Tongue (tissue), 2 donors: ENCODE results near the gene TMEM107. TPM values are rescaled to one million over a fixed set of nuclear protein-coding genes. Genes with fewer than 3 reads are reported as not detected.
A peak's percentile ranks its signal among the peaks of the same experiment; 100 is the strongest.
"Not testable (repeated sequence)": the region's sequence is repeated elsewhere in the genome, so short reads cannot be mapped to it uniquely, and the experiment has no call there.

Experiments used
- DNase-seq: peaks from one replicate; pipeline ENCODE4 v3.0.0-alpha.2; 2015
- total RNA-seq: library from RNA; depleted of rRNA; stranded (reverse); fragments of >200 nt; gene quantifications from one replicate; pipeline ENCODE4 v1.2.3, GENCODE V29; 2014

TMEM107 gene
- total RNA-seq: 5.4 TPM

GRCh38 chr17:8176197-8176940 is at the start of gene TMEM107:
Gene TMEM107 (minus strand): TSS chr17:8176380. CDS start chr17:8176286, 94 bp downstream.
- peak; percentile 95 for DNase-seq

- no peak for DNase-seq
These were observed 49.0 kb upstream of the TMEM107 start for GRCh38 chr17:8224891-8225812.

- DNase-seq: peak; percentile 82
These were observed 47.4 kb upstream of the TMEM107 start for GRCh38 chr17:8223356-8224126.

DNA sequence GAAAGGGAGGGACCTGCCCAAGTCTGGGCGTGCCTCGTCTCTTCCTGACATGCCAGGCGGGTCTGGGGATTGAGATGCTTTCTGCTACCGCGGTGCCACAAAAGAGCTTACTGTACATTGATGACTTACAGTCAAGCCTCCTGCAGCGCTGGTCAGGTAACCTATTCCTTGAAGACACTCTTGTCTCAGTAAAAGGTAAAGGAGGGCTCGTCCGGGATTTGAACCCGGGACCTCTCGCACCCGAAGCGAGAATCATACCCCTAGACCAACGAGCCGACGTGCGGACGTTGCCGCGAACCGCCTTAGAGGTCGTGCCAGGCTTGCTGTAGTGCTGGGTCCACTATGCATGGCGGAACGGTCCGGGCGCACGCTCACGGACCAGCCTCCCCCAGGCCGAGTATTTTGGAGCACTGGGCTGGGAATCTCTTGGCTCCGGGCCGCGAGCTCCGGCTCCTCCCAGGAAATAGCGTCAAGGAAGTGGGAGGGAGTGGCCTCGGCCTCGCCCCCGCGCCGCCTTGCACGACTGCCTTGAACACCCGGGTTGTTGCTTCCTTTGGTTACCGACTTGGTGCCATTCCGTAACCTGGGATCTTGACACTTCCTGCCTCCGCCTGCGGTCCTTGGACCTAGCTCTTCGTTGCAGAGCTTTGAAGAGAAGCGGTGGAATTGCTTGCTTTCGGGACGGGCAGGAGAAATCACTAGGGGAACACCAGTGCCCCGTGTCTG is 46.6 kb upstream of the TMEM107 start:
- peak; percentile 97 for DNase-seq

- DNase-seq: no peak
These were observed 46.1 kb upstream of the TMEM107 start for GRCh38 chr17:8222380-8222629.

DNA sequence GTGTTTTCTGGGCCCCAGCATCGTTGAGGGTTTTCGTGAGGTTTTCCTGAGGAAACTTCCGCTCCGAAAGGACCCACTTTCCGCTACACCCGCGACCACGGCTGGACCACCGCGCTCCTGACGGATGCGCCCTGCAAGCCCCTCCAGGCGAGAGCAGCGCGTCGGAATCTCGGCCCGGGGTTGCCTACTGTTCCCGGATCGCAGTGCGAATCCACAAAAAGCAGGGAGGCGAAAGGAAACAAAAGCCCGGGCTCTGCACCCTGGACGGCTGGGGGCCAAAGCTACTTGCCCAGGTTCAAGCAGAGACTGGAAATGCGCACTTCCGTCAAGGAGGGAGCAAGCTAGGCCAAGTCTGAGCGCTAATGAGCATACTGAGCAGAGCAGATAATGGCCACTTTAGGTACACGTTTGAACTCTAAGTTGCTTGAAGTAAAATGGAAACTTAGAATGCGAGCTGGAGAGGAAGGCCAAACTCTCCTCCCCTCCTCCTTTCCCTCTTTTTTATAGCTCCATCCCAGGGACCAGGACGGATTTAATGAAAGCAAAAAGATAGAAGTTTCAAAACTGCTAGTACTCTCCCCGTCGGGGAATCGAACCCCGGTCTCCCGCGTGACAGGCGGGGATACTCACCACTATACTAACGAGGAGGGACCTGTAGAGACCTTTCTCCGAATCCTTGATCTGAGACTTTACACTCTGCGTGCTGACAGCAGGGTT is 45.6 kb upstream of the TMEM107 start:
- peak; percentile 98 for DNase-seq

DNA sequence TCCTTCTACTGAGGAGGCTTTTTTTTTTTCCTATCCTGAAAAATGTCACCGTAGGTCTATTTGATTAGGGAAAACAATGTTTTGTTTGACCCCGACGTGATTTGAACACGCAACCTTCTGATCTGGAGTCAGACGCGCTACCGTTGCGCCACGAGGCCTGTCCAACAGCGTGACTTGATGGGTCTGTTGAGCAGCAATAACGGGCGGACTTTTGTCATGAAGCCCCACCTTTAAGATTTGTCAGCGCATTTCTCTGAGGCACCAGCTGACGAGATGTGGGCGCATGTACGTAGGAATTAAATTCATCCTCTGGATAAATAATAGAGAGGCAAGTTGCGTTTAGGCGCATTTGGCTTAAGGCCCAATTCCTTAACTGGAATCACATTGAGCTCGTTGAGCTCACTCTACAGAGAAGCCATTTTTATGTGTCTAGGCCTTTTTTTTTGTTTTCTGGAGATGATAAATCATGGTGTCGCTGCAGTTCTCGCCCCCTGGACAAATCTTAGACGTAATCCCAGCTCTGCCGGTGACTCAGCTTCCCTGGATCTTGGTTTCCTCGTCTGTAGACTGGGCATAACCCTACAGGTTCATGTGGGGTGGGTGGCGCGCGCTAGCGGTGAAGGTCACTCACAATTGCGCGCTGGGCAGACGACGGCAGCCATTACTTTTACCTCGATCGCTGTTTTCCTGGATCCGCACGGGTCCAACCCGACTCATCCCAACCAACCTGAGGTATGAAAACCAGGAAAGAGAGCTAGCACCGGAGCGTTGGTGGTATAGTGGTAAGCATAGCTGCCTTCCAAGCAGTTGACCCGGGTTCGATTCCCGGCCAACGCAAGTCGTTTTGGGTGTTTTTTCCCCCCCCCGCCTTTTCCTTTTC is 44.8 kb upstream of the TMEM107 start:
- peak; percentile 99 for DNase-seq

DNA sequence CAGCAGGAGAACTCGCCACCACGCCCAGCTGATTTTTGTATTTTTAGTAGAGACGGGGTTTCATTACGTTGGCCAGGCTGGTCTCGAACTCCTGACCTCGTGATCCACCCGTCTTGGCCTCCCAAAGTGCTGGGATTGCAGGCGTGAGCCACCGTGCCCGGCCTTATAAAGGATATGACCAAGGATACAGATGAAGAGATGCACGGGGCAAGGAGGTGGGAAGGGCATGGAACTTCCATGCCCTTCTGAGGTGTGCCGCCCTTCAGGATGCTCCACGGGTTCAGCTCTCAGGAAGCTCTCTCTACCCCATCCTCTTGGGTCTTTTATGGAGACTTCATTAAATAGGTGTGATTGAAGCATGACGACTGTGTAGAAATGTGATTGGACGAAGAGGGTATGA is 37.8 kb upstream of the TMEM107 start:
- DNase-seq: not testable (repeated sequence)

- DNase-seq: no peak
These were observed 36.4 kb upstream of the TMEM107 start for GRCh38 chr17:8212312-8213180.

GRCh38 chr17:8210761-8211458 is 34.7 kb upstream of the TMEM107 start:
- DNase-seq: no peak

DNA sequence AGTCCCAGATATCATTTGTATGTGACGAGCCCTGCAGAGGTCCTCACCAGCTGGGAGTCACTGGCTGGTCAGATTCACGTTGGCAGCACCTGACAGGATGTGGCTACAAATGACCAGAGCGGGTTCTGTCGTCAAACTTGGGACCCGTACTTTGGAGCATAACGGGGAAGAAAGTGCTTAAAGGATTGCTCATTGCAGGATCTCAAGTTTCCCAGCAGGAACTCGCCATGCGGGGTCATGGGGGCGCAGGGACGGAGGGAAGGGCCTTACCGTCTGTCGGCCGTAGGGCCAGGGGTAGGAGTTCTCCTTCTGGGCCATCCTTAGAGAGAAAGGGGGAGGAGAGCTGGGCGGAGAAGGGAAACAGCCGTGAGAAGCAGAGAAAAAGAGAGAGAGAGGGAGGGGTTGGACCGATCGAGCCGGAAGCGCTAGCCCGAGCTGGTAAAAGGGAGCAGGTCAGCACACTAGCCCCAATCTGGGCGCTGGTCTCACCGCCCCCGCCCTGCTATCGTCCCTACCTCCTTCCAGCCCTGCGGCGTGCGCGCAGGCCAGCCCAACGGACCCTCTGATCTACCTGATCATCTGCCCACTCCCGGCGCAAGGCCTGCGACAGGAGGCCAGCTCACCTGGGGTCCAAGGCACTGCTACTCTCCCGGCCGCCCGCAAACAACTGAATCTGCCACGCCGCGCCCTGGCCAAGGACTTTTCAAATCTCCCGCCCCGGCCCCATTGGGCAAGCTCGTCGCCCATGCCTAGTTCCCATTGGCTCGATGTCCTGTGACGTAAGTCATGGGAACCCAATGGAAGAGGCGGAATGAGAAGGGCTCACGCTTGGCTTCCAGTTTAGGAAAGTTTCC is 34.0 kb upstream of the TMEM107 start, which contains the start of gene AURKB:
AURKB (minus strand) TSS at position 669 of the 854 bp plus-strand sequence; CDS start at position 318, 351 bp downstream.
- peak; percentile 99 for DNase-seq

- no peak for DNase-seq
These were observed 30.4 kb upstream of the TMEM107 start for GRCh38 chr17:8206536-8206935.

DNA sequence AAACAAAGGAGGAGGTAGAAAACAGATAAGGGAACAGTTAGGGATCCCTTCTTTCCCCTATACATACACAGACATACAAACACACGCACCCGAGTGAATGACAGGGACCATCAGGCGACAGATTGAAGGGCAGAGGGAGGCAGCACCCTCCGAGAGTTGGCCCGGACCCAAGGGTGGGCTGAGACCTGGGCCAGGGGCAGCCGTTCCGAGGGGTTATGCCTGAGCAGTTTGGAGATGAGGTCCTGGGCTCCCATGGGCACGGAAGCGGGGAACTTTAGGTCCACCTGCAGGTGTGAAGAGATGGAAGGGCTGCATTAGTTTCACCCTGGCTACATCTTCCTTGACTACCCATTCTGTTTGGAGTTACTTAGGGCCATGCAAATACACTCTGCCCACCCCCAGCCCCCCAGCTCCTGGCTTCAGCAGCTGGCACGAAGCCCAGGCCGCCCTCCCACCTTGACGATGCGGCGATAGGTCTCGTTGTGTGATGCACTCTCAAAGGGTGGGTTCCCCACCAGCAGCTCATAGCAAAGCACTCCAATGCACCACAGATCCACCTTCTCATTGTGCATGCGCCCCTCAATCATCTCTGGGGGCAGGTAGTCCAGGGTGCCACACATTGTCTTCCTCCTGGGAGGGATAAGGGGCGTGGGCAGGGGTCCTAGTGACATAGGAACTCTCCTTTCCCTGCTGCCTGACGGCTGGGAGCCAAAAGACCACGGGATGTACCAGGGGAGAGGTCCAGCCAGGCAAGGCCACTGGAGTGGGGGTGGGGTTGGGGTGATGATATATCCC is 28.8 kb upstream of the TMEM107 start:
- no peak for DNase-seq

DNA sequence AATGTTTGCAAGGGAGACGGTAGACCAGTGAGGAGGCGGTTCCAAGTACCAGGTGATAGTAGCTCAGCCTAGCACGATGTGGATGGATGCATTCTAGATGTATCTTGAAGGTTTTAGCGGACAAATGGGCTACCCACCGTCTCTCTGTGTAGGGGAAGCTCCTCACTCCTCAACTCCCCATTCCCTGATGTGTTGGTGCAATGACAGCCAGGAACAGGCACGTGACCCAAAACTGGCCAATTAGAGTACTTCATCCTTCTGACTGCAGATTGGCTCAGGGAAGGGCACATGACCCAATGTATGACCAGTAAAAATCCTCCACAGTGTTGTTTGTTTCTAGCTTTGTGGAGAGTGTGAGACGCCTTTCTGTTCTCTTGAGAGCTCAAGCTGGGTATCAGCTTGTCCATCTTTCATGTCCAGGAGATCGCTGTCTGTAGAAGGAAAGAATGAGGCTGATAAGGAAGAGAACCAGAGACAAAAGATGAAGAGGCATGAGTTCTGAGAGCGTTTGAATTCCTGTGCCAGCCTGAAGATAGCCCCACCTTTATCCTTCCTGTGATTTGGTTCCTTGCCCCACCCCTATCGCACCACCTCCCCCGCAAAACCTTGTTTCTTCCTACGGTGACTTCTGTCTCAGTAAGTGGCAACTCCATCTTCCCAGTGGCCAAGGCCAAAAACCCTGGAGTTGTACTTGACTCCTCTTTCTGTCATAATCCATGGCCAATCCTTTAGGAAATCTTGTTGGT is 16.1 kb upstream of the TMEM107 start:
- DNase-seq: peak; percentile 95

- no peak for DNase-seq
These were observed 14.3 kb upstream of the TMEM107 start for GRCh38 chr17:8190506-8190905.
